ENCODE measurements around the gene CAD.

- TF ChIP-seq CTCF (IDR thresholded peaks at IDR 0.05) (no peak), POLR2A (IDR thresholded peaks at IDR 0.05) (no peak)
Observed at GRCh38 chr2:27275211-27276150, 58.3 kb downstream of the CAD start, which contains the start of gene DNAJC5G.

All from esophagus squamous epithelium (tissue), 4 donors.